ENCODE data around the gene LMLN. TPM values are rescaled to one million over a fixed set of nuclear protein-coding genes. Genes with fewer than 3 reads are reported as not detected.
A peak's percentile ranks its signal among the peaks of the same experiment; 100 is the strongest.

LMLN gene
- total and polyA plus RNA-seq, 2 of the 8 experiments (the other 6 are each of a cell fraction or from before 2014, with no cell fraction given): 3.9 to 5.0 TPM

DNA sequence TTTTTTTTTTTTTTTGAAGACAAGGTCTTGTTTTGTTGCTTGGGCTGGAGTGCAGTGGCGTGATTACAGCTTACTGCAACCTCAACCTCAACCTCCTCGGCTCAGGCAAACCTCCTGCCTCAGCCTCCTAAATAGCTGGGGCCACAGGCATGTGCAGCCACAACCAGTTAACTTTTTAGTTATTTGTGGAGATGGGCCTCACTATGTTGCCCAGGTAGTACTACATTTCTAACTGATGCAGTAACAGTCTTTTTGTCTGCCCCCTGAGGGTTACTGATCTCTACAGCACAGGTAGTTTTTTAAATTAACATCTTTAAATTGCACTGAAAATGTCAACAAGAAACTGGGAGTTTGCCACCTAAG is 3.4 kb upstream of the LMLN start:
- Histone ChIP-seq H2BK12ac (ENCODE audit: low read depth, low read length) (no peak overlapping the region), H2AK5ac (ENCODE audit: low read depth, low read length) (no peak overlapping the region), H2BK120ac (replicated peaks; ENCODE audit: low read depth, low read length) (no peak overlapping the region), H2BK20ac (ENCODE audit: low read length) (no peak overlapping the region), H3K36me3 (ENCODE audit: control insufficient read depth in 2 of 4, insufficient read depth in 4 of 4, low read length in 3 of 4) (peaks cover 27 to 50% (median 42%) of the 10 kb centered on the region in 4 experiments), H3K27me3 (replicated peaks in 1 of 4; ENCODE audit: control insufficient read depth in 3 of 4, extremely low read depth in 1 of 4, insufficient read depth in 3 of 4, low read length in 3 of 4) (no peaks in the 10 kb centered on the region; a peak in 1 of 7 replicates), H4K8ac (ENCODE audit: extremely low read depth, insufficient read depth, low read length) (no peak overlapping the region), H4K91ac (replicated peaks; ENCODE audit: insufficient read length, low read length) (no peak overlapping the region), H3K23me2 (ENCODE audit: low read depth, low read length) (peaks cover 9% of the 10 kb centered on the region), H3K4me2 (ENCODE audit: insufficient read depth in 1 of 2, low read depth in 2 of 2, low read length in 2 of 2) (no peak overlapping the region), H3K27ac (ENCODE audit: low read depth, low read length) (no peak overlapping the region), H2BK5ac (ENCODE audit: low read depth, low read length) (no peak overlapping the region), H3K4me3 (ENCODE audit: extremely low read depth in 1 of 4, insufficient read depth in 2 of 4, low read depth in 3 of 4, low read length in 4 of 4) (no peak overlapping the region), H3K79me1 (ENCODE audit: low read depth, low read length) (no peaks in the 10 kb centered on the region), H4K20me1 (replicated peaks in 1 of 2; ENCODE audit: control insufficient read depth in 1 of 2, insufficient read depth in 2 of 2, low read length in 2 of 2) (peaks cover 4 to 14% of the 10 kb centered on the region in 2 experiments), H3K4me1 (replicated peaks in 1 of 4; ENCODE audit: control insufficient read depth in 3 of 4, insufficient read depth in 4 of 4, low read length in 3 of 4) (peaks cover 0 to 5% (median under 1%) of the 10 kb centered on the region in 4 experiments; a peak in 5 of 7 replicates), H3K4ac (replicated peaks; ENCODE audit: insufficient read length, low read depth, low read length) (no peak overlapping the region), H3K79me2 (ENCODE audit: control insufficient read depth in 1 of 2, insufficient read depth in 2 of 2, low read length in 2 of 2) (peaks cover 0 to 22% of the 10 kb centered on the region in 2 experiments; a peak in 2 of 4 replicates), H3K18ac (ENCODE audit: extremely low read depth, low read length) (no peak overlapping the region), H4K5ac (ENCODE audit: insufficient read length, low read depth, low read length) (no peak overlapping the region), H3K9ac (replicated peaks in 1 of 4; ENCODE audit: extremely low read depth in 1 of 4, low read depth in 3 of 4, low read length in 3 of 4) (no peak overlapping the region), H3K56ac (replicated peaks; ENCODE audit: insufficient read length, low read depth, low read length) (no peak overlapping the region), H3K9me3 (ENCODE audit: insufficient read depth in 2 of 2, low read depth in 1 of 2, low read length in 1 of 2) (no peaks in the 10 kb centered on the region), H2AFZ (ENCODE audit: low read length) (no peak overlapping the region), H3K23ac (ENCODE audit: insufficient read length) (no peak overlapping the region), H2BK15ac (ENCODE audit: low read length) (no peak overlapping the region), H3K14ac (ENCODE audit: insufficient read length) (no peak overlapping the region)
- CTCF ChIA-PET (ENCODE audit: partially characterized antibody): interaction anchor here (0.6 kb wide), 1 partner anchor 163 kb away, joined by 4 read pairs; no protein-coding TSS in a partner anchor
- 87% methylated on average over 2 of the region's 2 CpGs; no CpG with 5 or more reads in 1 of the 2 experiments for WGBS, 2 experiments (ENCODE audit: extremely low coverage in 1 of 2, insufficient coverage in 1 of 2, insufficient read length in 1 of 2, insufficient replicate concordance in 2 of 2, low coverage in 1 of 2, low lambda C conversion rate in 2 of 2, missing lambda C conversion rate in 1 of 2)
- DNase-seq (ENCODE audit: low read depth in 1 of 2, low spot score in 2 of 2): no peak
- POLR2A ChIA-PET (ENCODE audit: partially characterized antibody): interaction anchor here (0.7 to 2.5 kb wide), 10 partner anchors 8 to 125 kb away, joined by 3 to 9 read pairs (median 4); no protein-coding TSS in a partner anchor
- no peak for FAIRE-seq
- TF ChIP-seq SP2 (IDR thresholded peaks at IDR 0.05; ENCODE audit: low read length): no peak
- peak; percentile 25 to 49; a peak in 2 of 3 replicates for TF ChIP-seq POLR2A (IDR thresholded peaks at IDR 0.05; ENCODE audit: control extremely low read depth in 1 of 2, low read depth in 2 of 2, low read length in 2 of 2)
- TF ChIP-seq ATF3 (IDR thresholded peaks at IDR 0.05; ENCODE audit: insufficient read depth, low read depth, low read length): no peak
- TF ChIP-seq, protein P1, sequence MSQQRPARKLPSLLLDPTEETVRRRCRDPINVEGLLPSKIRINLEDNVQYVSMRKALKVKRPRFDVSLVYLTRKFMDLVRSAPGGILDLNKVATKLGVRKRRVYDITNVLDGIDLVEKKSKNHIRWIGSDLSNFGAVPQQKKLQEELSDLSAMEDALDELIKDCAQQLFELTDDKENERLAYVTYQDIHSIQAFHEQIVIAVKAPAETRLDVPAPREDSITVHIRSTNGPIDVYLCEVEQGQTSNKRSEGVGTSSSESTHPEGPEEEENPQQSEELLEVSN (IDR thresholded peaks at IDR 0.05): no peak
- 0 out of 2 replicates have a peak, but pooled peaks have one; percentile 8 for TF ChIP-seq KDM1A (IDR thresholded peaks at IDR 0.05; ENCODE audit: borderline replicate concordance, low read length)
- no peak for TF ChIP-seq POU5F1 (IDR thresholded peaks at IDR 0.05; ENCODE audit: low read depth, low read length)
- no peak for TF ChIP-seq TCF12 (IDR thresholded peaks at IDR 0.05; ENCODE audit: low read depth, low read length)
- TF ChIP-seq RXRA (IDR thresholded peaks at IDR 0.05; ENCODE audit: insufficient read depth, low read depth, low read length): no peak
- TF ChIP-seq KDM5A (IDR thresholded peaks at IDR 0.05; ENCODE audit: low read length): no peak
- no peak for TF ChIP-seq BACH1 (IDR thresholded peaks at IDR 0.05; ENCODE audit: low read length)
- TF ChIP-seq SIRT6 (IDR thresholded peaks at IDR 0.05; ENCODE audit: low read length): no peak

Data from H1 (cell line).